ENCODE measurements around the gene CFAP54. TPM values are rescaled to one million over a fixed set of nuclear protein-coding genes. Genes with fewer than 3 reads are reported as not detected.
"Not testable (repeated sequence)": the region's sequence is repeated elsewhere in the genome, so short reads cannot be mapped to it uniquely, and the experiment has no call there.

Gene CFAP54
- total RNA-seq, 1 donor from 2014 or later, result 0.54 TPM

- no peak for DNase-seq (ENCODE audit: low spot score in 2 of 2, unreplicated experiment in 2 of 2)
- no peak for TF ChIP-seq CTCF (IDR thresholded peaks at IDR 0.05; ENCODE audit: unreplicated experiment)
These were observed 3.7 kb downstream of the CFAP54 start for GRCh38 chr12:96493106-96493505.

DNA sequence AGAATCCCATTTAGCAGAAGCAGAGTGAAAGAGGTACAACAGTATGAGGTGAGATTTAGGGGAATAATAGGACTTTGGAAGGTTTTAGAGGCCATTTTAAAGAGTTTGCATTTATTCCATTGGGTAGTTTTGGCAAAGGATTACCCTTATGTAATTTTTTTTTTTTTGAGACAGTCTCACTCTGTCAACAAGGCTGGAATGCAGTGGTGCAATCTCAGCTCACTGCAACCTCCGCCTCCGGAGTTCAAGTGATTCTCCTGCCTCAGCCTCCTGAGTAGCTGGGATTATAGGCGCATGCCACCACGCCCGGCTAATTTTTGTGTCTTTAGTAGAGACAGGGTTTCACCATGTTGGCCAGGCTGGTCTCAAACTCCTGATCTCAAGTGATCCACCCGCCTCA, 4.8 kb downstream of the CFAP54 start:
- not testable (repeated sequence) for H3K36me3 Mint-ChIP-seq; H3K4me3 Mint-ChIP-seq; DNase-seq (ENCODE audit: low spot score in 2 of 2, unreplicated experiment in 2 of 2); H3K4me1 Mint-ChIP-seq; H3K9me3 Mint-ChIP-seq; H3K27ac Mint-ChIP-seq
- peaks cover 20% of the 10 kb centered on the region for H3K27me3 Mint-ChIP-seq (ENCODE audit: low read depth)

More at GRCh38 chr12:96493106-96493505, 3.7 kb downstream of the CFAP54 start:
- Mint-ChIP-seq H3K4me3 (no peak overlapping the region), H3K27ac (no peak overlapping the region), H3K4me1 (peaks cover 3% of the 10 kb centered on the region), H3K9me3 (peaks cover 4% of the 10 kb centered on the region), H3K27me3 (ENCODE audit: low read depth) (peaks cover 28% of the 10 kb centered on the region), H3K36me3 (no peaks in the 10 kb centered on the region)

- Mint-ChIP-seq H3K4me3 (no peak overlapping the region), H3K4me1 (no peaks in the 10 kb centered on the region), H3K27ac (no peak overlapping the region), H3K36me3 (no peaks in the 10 kb centered on the region), H3K9me3 (peaks cover 7% of the 10 kb centered on the region), H3K27me3 (ENCODE audit: low read depth) (peaks cover 12% of the 10 kb centered on the region)
- no peak for DNase-seq (ENCODE audit: low spot score in 2 of 2, unreplicated experiment in 2 of 2)
- TF ChIP-seq CTCF (IDR thresholded peaks at IDR 0.05; ENCODE audit: unreplicated experiment), result no peak
These were observed 5.8 kb downstream of the CFAP54 start for GRCh38 chr12:96495155-96495554.

DNA sequence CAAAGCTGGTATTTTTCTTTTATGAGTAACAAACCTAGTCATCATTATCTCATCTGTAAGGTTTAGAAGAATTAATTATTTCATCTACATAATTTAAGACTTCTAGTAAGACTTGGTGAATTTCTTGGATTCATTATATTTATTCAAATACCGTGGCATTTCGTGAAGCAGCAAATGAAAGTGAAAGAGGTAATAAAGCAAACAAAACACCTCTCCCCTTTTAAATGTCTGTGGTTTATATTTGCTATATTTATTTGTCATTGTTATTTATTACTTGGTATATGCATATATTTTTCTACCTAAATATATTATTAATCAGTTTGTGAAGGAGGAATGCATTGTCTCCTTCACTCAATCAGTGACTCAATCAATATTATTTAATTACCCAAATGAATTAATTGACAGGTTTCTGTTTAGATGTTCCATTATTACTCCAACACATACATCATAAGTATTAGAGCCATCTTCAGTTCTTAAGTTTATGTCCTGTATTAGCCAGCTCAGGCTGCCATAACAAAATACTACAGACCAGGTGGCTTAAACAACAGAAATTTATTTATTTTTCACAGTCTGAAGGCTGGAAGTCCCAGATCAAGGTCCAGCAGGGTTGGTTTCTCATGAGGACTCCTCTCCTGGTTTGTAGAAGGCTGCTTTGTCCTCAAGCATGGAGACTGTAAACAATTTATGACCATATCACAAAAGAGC, 6.6 kb downstream of the CFAP54 start:
- DNase-seq (ENCODE audit: low spot score in 2 of 2, unreplicated experiment in 2 of 2), result no peak
- Mint-ChIP-seq H3K27ac (no peak overlapping the region), H3K4me1 (peaks cover 2% of the 10 kb centered on the region), H3K36me3 (no peaks in the 10 kb centered on the region), H3K9me3 (peaks cover 9% of the 10 kb centered on the region), H3K4me3 (no peak overlapping the region), H3K27me3 (ENCODE audit: low read depth) (peaks cover 6% of the 10 kb centered on the region)
- TF ChIP-seq CTCF (IDR thresholded peaks at IDR 0.05; ENCODE audit: unreplicated experiment), result no peak

DNA sequence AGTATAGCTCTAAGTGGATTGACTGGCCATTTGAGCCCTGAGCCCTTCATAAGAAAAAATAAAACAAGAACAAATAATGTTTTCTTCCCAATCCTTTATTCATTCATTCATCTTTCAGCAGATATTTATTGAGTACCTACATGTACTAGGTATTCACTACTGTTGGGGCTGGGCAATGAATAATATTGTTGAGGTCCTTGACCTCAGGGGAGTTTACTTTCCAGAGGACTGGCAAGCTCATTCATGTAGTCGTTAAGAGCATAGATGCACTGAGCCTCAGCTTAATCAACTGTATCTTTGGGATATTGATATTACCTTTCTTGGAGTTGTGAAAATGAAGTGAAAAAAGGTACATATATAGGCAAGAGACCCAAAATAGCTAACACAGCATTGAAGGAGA, 7.6 kb downstream of the CFAP54 start:
- Mint-ChIP-seq H3K9me3 (peaks cover 9% of the 10 kb centered on the region), H3K4me3 (no peak overlapping the region), H3K36me3 (no peaks in the 10 kb centered on the region), H3K27me3 (ENCODE audit: low read depth) (peaks cover 3% of the 10 kb centered on the region), H3K4me1 (peaks cover 8% of the 10 kb centered on the region), H3K27ac (no peak overlapping the region)
- no peak for DNase-seq (ENCODE audit: low spot score in 2 of 2, unreplicated experiment in 2 of 2)
- TF ChIP-seq CTCF (IDR thresholded peaks at IDR 0.05; ENCODE audit: unreplicated experiment), result no peak

DNA sequence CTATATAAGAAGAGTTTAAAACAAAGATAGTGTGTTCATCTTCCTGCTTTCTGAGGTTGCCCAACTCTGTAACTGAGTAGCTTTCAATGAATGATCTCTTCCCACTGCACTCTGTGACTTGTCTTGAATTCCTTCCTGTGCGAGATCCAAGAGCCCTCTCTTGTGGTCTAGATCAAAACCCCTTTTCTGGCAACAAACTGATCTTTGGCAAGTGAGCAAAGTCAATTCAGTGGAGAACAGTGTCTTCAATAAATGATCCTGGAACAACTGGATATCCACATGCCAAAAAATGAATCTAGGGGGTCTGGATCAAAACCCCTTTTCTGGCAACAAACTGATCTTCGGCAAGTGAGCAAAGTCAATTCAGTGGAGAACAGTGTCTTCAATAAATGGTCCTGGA, 8.5 kb downstream of the CFAP54 start:
- H3K36me3 Mint-ChIP-seq, result no peaks in the 10 kb centered on the region
- no peak overlapping the region for H3K27ac Mint-ChIP-seq
- peaks cover 8% of the 10 kb centered on the region for H3K4me1 Mint-ChIP-seq
- H3K27me3 Mint-ChIP-seq (ENCODE audit: low read depth), result no peaks in the 10 kb centered on the region
- H3K9me3 Mint-ChIP-seq, result peaks cover 9% of the 10 kb centered on the region
- H3K4me3 Mint-ChIP-seq, result no peak overlapping the region
- no peak for DNase-seq (ENCODE audit: low spot score in 2 of 2, unreplicated experiment in 2 of 2)
- TF ChIP-seq CTCF (IDR thresholded peaks at IDR 0.05; ENCODE audit: unreplicated experiment), result no peak
